Smooth muscle cell (in vitro differentiated cells): Measurements from ENCODE around the gene TBX21. TPM values are rescaled to one million over a fixed set of nuclear protein-coding genes. Genes with fewer than 3 reads are reported as not detected.

ENCODE experiments used
- DNase-seq: peaks from one replicate; lab custom pipeline; 2025; ENCODE audit not compliant: unreplicated experiment; lab: John Stamatoyannopoulos, UW
- H2AFZ ChIP-seq: fragments of 200-600 bp; sonication (generic); 2 replicates; pipeline ENCODE4 v1.6.0; 2016; ENCODE audit warnings: antibody characterized with exemption, low read depth, mild to moderate bottlenecking
- H3F3A ChIP-seq: fragments of 200-600 bp; sonication (generic); 2 replicates; pipeline ENCODE4 v1.6.0; 2017; ENCODE audit warnings: antibody characterized with exemption, low read depth
- H3K27ac ChIP-seq: fragments of 200-600 bp; sonication (generic); 2 replicates; pipeline ENCODE4 v1.5.1; 2016; ENCODE audit warnings: low read depth, mild to moderate bottlenecking
- H3K27me3 ChIP-seq: fragments of 200-600 bp; sonication (generic); 2 replicates; pipeline ENCODE4 v1.6.1; 2016; ENCODE audit warnings: low read depth, mild to moderate bottlenecking
- H3K36me3 ChIP-seq: fragments of 200-600 bp; sonication (generic); 2 replicates; pipeline ENCODE4 v1.5.1; 2016; ENCODE audit warnings: low read depth
- H3K4me1 ChIP-seq: fragments of 200-600 bp; sonication (generic); 2 replicates; pipeline ENCODE4 v1.5.1; 2016; ENCODE audit warnings: low read depth
- H3K4me2 ChIP-seq: fragments of 200-600 bp; sonication (generic); 2 replicates; pipeline ENCODE4 v1.6.0; 2016; ENCODE audit warnings: mild to moderate bottlenecking
- H3K4me3 ChIP-seq: fragments of 200-600 bp; sonication (generic); 2 replicates; pipeline ENCODE4 v1.5.1; 2016; ENCODE audit warnings: mild to moderate bottlenecking
- H3K79me2 ChIP-seq: fragments of 200-600 bp; sonication (generic); 2 replicates; pipeline ENCODE4 v1.6.0; 2016; ENCODE audit warnings: low read depth, mild to moderate bottlenecking
- H3K9ac ChIP-seq: fragments of 200-600 bp; sonication (generic); 2 replicates; pipeline ENCODE4 v1.6.0; 2016; ENCODE audit warnings: low read depth
- H3K9me3 ChIP-seq: fragments of 200-600 bp; sonication (generic); replicated peaks from 2 replicates; pipeline ENCODE4 v1.5.1; 2016; ENCODE audit warnings: low read depth
- H4K20me1 ChIP-seq: fragments of 200-600 bp; sonication (generic); 2 replicates; pipeline ENCODE4 v1.6.0; 2016; ENCODE audit warnings: low read depth
- WGBS: methylation state at CpG from one replicate; pipeline ENCODE4 v1.1.7; 2016; ENCODE audit warnings: low lambda C conversion rate; 5-methylcytosine and 5-hydroxymethylcytosine counted together
- polyA plus RNA-seq: library from polyadenylated mRNA; unstranded; fragments of >200 nt; fragmentation: Nextera tagmentation; extraction: Ambion mirVana; gene quantifications from 2 replicates; pipeline ENCODE4 v1.2.1, GENCODE V29; 2016
- total RNA-seq: library from RNA; depleted of rRNA; stranded (reverse); fragments of >200 nt; gene quantifications from 2 replicates; pipeline ENCODE4 v1.2.3, GENCODE V29; 2014
- TF ChIP-seq, protein P1 (sequence below): fragments of 200-600 bp; sonication (generic); IDR thresholded peaks from 2 replicates; pipeline ENCODE4 v1.5.1; 2017; ENCODE audit warnings: borderline replicate concordance, mild to moderate bottlenecking, antibody characterized with exemption; ENCODE audit not compliant: insufficient read depth, poor library complexity, severe bottlenecking

Gene TBX21
- total and polyA plus RNA-seq, 2 experiments from 2014 or later, result not detected

DNA sequence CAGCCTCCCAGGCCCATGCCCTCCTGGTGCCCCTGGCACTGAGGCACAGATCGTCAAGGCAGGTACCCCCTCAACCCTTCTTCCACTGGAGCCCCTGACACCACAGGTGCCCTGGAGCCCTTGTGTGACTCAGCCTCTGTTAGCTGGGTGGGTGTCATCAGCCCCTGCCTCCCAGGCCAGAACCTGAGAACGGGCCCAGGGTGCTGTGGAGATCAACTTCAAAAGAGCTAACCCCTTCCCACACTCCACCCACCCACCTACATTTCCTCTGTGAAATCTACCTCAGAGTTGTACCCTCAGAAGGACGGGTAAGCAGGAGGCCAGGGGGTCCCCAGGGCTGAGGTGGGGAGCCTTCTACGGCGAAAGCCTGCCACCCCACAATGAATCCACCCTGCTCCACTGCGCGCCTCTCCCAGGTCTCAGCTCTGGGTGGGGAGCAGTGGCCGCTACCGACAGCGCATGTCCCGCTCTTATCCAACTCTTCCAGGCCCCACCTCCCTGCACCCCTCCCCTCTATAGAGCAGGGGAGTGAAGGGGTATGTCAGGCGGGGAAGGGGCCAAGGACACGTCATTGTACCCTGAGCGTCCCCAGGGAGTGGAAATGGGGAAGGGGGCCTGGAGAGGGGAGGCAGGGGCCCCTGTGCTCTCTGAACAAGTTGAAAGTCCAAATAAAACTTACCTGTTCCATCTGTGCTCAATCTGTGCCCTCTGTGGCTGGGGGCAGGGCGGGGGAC, 21.5 kb upstream of the TBX21 start:
- TF ChIP-seq, protein P1, sequence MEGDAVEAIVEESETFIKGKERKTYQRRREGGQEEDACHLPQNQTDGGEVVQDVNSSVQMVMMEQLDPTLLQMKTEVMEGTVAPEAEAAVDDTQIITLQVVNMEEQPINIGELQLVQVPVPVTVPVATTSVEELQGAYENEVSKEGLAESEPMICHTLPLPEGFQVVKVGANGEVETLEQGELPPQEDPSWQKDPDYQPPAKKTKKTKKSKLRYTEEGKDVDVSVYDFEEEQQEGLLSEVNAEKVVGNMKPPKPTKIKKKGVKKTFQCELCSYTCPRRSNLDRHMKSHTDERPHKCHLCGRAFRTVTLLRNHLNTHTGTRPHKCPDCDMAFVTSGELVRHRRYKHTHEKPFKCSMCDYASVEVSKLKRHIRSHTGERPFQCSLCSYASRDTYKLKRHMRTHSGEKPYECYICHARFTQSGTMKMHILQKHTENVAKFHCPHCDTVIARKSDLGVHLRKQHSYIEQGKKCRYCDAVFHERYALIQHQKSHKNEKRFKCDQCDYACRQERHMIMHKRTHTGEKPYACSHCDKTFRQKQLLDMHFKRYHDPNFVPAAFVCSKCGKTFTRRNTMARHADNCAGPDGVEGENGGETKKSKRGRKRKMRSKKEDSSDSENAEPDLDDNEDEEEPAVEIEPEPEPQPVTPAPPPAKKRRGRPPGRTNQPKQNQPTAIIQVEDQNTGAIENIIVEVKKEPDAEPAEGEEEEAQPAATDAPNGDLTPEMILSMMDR, result no peak
- no peaks in the 10 kb centered on the region for H3K9me3 ChIP-seq
- no peak overlapping the region for H2AFZ ChIP-seq
- no peak overlapping the region for H3K27ac ChIP-seq
- DNase-seq, result no peak
- H3K9ac ChIP-seq, result no peak overlapping the region
- no peak overlapping the region for H3K4me2 ChIP-seq
- H4K20me1 ChIP-seq, result peaks cover 7% of the 10 kb centered on the region
- no peaks in the 10 kb centered on the region for H3K36me3 ChIP-seq
- H3F3A ChIP-seq, result no peaks in the 10 kb centered on the region
- H3K27me3 ChIP-seq, result peaks cover 3% of the 10 kb centered on the region
- WGBS, result 96% methylated on average over 15 of the region's 15 CpGs
- no peaks in the 10 kb centered on the region for H3K4me1 ChIP-seq
- H3K4me3 ChIP-seq, result no peak overlapping the region
- H3K79me2 ChIP-seq, result no peaks in the 10 kb centered on the region

DNA sequence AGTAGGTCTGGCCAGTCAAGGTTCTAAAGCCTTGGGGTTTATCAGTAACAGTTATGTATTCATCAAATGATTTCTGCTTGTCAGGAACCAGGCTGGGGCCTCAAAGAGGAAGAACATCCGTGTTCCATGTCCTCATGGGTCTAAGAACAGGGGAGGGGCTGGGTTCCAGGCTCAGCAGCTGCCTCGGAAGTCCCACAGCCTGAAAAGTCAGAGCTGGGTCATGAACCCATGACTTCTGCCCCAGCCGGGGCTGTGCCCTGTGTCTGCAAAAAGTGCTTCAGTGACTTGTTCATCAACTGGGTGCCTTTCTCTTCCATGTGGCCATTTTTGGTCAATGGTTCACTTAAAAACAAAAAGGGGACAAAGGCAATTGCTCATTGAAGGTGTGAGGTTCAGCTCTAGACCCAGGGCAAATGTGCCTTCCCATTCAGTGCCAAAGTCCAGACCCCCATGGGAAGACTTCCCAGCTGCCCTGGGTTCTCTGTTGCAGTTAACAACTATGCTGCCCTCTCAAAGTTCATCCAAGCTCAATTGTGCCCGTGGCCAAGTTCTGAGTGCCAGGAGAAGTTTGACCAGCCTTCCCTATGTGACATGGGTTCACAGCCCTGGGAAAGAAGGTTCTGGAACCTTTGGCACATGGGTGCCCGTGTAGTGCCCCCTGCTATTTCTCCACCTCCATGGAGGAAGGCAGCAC, 20.6 kb upstream of the TBX21 start:
- 85% methylated on average over 5 of the region's 5 CpGs for WGBS
- H3K9ac ChIP-seq, result no peak overlapping the region

DNA sequence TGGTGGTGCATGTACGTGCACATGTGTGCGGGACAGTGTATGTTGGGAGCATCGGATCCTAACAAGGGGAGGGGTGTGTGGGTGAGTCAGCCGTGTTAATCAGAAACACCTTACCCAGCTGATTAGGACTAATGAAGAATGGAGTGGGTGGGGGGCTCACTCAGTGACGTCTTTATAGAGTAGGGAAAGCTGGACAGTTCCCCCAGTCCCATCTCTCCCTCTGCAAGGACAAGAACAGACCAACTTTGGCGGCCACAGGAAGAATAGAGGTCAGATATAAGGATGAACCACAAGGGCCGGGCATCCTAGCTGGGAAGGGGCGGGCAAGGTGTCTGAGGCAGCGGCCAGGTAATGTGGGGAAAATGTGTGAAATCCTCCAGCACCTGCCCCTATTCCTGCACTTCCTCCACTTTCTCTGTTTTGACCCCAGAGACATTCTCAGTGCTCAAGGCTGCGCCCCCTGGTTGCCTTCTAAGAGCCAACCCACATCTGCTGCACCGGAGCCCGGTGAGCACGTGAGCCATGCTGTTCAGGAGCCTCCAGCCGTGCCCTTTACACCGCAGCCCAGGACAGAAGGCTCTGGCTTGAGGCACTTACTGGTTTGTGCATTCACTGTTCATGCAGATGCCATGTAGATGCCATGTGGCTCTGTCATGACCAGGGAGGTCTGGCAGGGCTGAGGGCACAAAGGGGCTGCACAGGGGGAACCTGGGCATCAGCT, 18.9 kb upstream of the TBX21 start:
- TF ChIP-seq, protein P1, result no peak
- peaks cover 3% of the 10 kb centered on the region for H3K27me3 ChIP-seq
- no peak overlapping the region for H3K4me3 ChIP-seq
- H3K79me2 ChIP-seq, result no peaks in the 10 kb centered on the region
- no peak overlapping the region for H3K27ac ChIP-seq
- H2AFZ ChIP-seq, result no peak overlapping the region
- no peaks in the 10 kb centered on the region for H3F3A ChIP-seq
- no peaks in the 10 kb centered on the region for H3K36me3 ChIP-seq
- H3K9ac ChIP-seq, result no peak overlapping the region
- 65% methylated on average over 15 of the region's 15 CpGs for WGBS
- no peak for DNase-seq
- H4K20me1 ChIP-seq, result no peaks in the 10 kb centered on the region
- H3K4me1 ChIP-seq, result no peaks in the 10 kb centered on the region
- H3K9me3 ChIP-seq, result no peaks in the 10 kb centered on the region
- H3K4me2 ChIP-seq, result no peak overlapping the region

More for the DNA sequence above, 20.6 kb upstream of the TBX21 start:
- DNase-seq, result no peak
- Histone ChIP-seq H3K4me1 (no peaks in the 10 kb centered on the region), H3K27me3 (peaks cover 3% of the 10 kb centered on the region), H2AFZ (no peak overlapping the region), H3F3A (no peaks in the 10 kb centered on the region), H3K9me3 (no peaks in the 10 kb centered on the region), H3K4me3 (no peak overlapping the region), H3K4me2 (no peak overlapping the region), H3K79me2 (no peaks in the 10 kb centered on the region), H3K36me3 (no peaks in the 10 kb centered on the region), H4K20me1 (peaks cover 6% of the 10 kb centered on the region), H3K27ac (no peak overlapping the region)
- TF ChIP-seq, protein P1, result no peak
